ENCODE results near the gene OTOP3.

DNA sequence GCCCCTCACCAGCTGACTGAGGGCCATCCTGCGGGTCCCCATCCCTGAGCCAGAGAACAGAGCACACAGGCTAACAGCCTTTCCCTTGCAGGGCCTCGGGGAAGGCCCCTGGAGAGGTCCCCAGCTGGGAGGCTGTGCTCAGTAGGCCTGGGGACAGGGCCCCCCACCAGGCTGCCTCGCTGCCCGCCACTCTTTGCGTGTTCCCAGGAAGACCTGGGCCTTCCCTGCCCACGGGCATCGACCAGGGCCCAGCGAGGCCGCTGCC lies 36.1 kb downstream of the OTOP3 start:
- TF ChIP-seq JUN (IDR thresholded peaks at IDR 0.05; ENCODE audit: borderline replicate concordance, insufficient read depth, insufficient read length, low read depth) (no peak), POLR2A (IDR thresholded peaks at IDR 0.05; ENCODE audit: low read depth, low read length) (no peak)
- TF ChIP-seq, protein P1, sequence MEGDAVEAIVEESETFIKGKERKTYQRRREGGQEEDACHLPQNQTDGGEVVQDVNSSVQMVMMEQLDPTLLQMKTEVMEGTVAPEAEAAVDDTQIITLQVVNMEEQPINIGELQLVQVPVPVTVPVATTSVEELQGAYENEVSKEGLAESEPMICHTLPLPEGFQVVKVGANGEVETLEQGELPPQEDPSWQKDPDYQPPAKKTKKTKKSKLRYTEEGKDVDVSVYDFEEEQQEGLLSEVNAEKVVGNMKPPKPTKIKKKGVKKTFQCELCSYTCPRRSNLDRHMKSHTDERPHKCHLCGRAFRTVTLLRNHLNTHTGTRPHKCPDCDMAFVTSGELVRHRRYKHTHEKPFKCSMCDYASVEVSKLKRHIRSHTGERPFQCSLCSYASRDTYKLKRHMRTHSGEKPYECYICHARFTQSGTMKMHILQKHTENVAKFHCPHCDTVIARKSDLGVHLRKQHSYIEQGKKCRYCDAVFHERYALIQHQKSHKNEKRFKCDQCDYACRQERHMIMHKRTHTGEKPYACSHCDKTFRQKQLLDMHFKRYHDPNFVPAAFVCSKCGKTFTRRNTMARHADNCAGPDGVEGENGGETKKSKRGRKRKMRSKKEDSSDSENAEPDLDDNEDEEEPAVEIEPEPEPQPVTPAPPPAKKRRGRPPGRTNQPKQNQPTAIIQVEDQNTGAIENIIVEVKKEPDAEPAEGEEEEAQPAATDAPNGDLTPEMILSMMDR (IDR thresholded peaks at IDR 0.05; ENCODE audit: extremely low read depth in 1 of 2, insufficient read depth in 1 of 2, low read depth in 1 of 2, low read length in 2 of 2): no peak
- TF ChIP-seq, protein P2, sequence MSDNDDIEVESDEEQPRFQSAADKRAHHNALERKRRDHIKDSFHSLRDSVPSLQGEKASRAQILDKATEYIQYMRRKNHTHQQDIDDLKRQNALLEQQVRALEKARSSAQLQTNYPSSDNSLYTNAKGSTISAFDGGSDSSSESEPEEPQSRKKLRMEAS (IDR thresholded peaks at IDR 0.05; ENCODE audit: insufficient read depth, insufficient read length): no peak

Data from endothelial cell of umbilical vein (primary cell).